ENCODE data around the gene KNSTRN. TPM values are rescaled to one million over a fixed set of nuclear protein-coding genes. Genes with fewer than 3 reads are reported as not detected.

Gene KNSTRN
- total and polyA plus RNA-seq, 2 of the 4 experiments (the other 2 are of a cell fraction): 33.1 to 73.5 TPM

DNA sequence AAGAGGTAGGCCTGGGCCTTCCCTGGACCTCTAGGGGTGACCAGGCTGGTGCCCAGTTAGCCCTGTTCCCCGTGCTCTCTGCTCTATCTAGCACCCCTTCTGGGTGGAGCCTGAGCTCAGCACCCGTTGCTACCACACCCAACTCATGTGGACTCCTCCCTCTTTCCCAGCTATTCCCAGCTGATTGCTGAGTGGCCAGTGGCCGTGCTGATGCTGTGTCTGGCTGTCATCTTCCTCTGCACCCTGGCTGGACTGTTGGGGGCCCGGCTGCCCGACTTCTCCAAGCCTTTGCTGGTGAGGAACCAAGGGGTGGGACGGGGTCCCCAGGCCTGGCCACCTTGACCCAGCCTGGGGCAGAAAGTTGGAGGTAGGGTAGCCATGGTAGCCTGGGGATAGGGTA is 18.3 kb upstream of the KNSTRN start:
- dilution Hi-C loops (cut with HindIII; ENCODE audit: low sequenced_read_pairs, unreplicated experiment) (no loop called here), intact Hi-C loops (cut with micrococcal nuclease) (no loop called here), in situ Hi-C loops (cut with MboI; ENCODE audit: low sequenced_read_pairs) (no loop called here)
- peaks cover 20% of the 10 kb centered on the region for H3K27me3 ChIP-seq (ENCODE audit: control insufficient read depth, insufficient read depth, low read length)
- H3K4me1 ChIP-seq (ENCODE audit: control insufficient read depth, insufficient read depth, low read length): peaks cover 2% of the 10 kb centered on the region; the same call in 1 of the 2 replicates
- no peak overlapping the region for H3K4me3 ChIP-seq (ENCODE audit: insufficient read depth, low read depth, low read length)
- 0 out of 2 replicates have a peak, but pooled peaks cover 3% of the 10 kb centered on the region for H3K9me1 ChIP-seq (ENCODE audit: insufficient read depth, low read length)
- no peak overlapping the region for H3K18ac ChIP-seq (ENCODE audit: low read depth, low read length)
- no peaks in the 10 kb centered on the region for H3K79me1 ChIP-seq (ENCODE audit: low read depth in 1 of 2, low read length in 2 of 2)
- WGBS, 2 experiments (ENCODE audit: extremely low coverage in 2 of 2, insufficient read length in 1 of 2): 100% methylated on average over 1 of the region's 6 CpGs; no CpG with 5 or more reads in 1 of the 2 experiments
- CTCF ChIA-PET: interaction anchor here (1.3 kb wide), 1 partner anchor 20 kb away, joined by 5 read pairs; no protein-coding TSS in a partner anchor
- no peak overlapping the region for H2BK120ac ChIP-seq (ENCODE audit: low read depth, low read length)
- H3K56ac ChIP-seq (ENCODE audit: extremely low read depth, insufficient read depth, low read length): no peak overlapping the region
- DNase-seq (no peak), ATAC-seq (ENCODE audit: low read depth) (no peak)
- no peak overlapping the region for H3K27ac ChIP-seq (ENCODE audit: insufficient read depth, low read length)
- no peak overlapping the region for H2AK9ac ChIP-seq (replicated peaks; ENCODE audit: low read depth, low read length, poor library complexity)
- H4K5ac ChIP-seq (ENCODE audit: low read depth, low read length): no peak overlapping the region
- TF ChIP-seq, protein P1, sequence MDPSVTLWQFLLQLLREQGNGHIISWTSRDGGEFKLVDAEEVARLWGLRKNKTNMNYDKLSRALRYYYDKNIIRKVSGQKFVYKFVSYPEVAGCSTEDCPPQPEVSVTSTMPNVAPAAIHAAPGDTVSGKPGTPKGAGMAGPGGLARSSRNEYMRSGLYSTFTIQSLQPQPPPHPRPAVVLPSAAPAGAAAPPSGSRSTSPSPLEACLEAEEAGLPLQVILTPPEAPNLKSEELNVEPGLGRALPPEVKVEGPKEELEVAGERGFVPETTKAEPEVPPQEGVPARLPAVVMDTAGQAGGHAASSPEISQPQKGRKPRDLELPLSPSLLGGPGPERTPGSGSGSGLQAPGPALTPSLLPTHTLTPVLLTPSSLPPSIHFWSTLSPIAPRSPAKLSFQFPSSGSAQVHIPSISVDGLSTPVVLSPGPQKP (IDR thresholded peaks at IDR 0.05; ENCODE audit: borderline replicate concordance, low read depth, low read length): no peak
- TF ChIP-seq RFX5 (IDR thresholded peaks at IDR 0.05; ENCODE audit: low read depth, low read length) (no peak), RAD21 (IDR thresholded peaks at IDR 0.05; ENCODE audit: low read length) (no peak), CEBPB (IDR thresholded peaks at IDR 0.05; ENCODE audit: low read depth, low read length) (no peak), RCOR1 (IDR thresholded peaks at IDR 0.05; ENCODE audit: insufficient replicate concordance, low read length) (no peak), BHLHE40 (IDR thresholded peaks at IDR 0.05; ENCODE audit: low read depth, low read length) (no peak), FOS (IDR thresholded peaks at IDR 0.05; ENCODE audit: low read depth, low read length) (no peak), MXI1 (IDR thresholded peaks at IDR 0.05; ENCODE audit: borderline replicate concordance, low read depth, low read length) (no peak), CHD1 (IDR thresholded peaks at IDR 0.05; ENCODE audit: low read depth, low read length) (no peak), SMC3 (IDR thresholded peaks at IDR 0.05; ENCODE audit: low read depth, low read length) (no peak), POLR2A (IDR thresholded peaks at IDR 0.05; ENCODE audit: low read depth, low read length) (no peak), NFE2L2 (IDR thresholded peaks at IDR 0.05; ENCODE audit: low read depth, low read length) (no peak), MAZ (IDR thresholded peaks at IDR 0.05; ENCODE audit: borderline replicate concordance, low read depth, low read length) (no peak), MAFK (IDR thresholded peaks at IDR 0.05; ENCODE audit: low read depth, low read length) (no peak)
- TF ChIP-seq, protein P2, sequence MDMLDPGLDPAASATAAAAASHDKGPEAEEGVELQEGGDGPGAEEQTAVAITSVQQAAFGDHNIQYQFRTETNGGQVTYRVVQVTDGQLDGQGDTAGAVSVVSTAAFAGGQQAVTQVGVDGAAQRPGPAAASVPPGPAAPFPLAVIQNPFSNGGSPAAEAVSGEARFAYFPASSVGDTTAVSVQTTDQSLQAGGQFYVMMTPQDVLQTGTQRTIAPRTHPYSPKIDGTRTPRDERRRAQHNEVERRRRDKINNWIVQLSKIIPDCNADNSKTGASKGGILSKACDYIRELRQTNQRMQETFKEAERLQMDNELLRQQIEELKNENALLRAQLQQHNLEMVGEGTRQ (IDR thresholded peaks at IDR 0.05; ENCODE audit: low read depth, low read length): no peak
- TF ChIP-seq, protein P3, sequence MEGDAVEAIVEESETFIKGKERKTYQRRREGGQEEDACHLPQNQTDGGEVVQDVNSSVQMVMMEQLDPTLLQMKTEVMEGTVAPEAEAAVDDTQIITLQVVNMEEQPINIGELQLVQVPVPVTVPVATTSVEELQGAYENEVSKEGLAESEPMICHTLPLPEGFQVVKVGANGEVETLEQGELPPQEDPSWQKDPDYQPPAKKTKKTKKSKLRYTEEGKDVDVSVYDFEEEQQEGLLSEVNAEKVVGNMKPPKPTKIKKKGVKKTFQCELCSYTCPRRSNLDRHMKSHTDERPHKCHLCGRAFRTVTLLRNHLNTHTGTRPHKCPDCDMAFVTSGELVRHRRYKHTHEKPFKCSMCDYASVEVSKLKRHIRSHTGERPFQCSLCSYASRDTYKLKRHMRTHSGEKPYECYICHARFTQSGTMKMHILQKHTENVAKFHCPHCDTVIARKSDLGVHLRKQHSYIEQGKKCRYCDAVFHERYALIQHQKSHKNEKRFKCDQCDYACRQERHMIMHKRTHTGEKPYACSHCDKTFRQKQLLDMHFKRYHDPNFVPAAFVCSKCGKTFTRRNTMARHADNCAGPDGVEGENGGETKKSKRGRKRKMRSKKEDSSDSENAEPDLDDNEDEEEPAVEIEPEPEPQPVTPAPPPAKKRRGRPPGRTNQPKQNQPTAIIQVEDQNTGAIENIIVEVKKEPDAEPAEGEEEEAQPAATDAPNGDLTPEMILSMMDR (conservative IDR thresholded peaks at IDR 0.05; ENCODE audit: low read depth, low read length): no peak
- H2BK20ac ChIP-seq (ENCODE audit: low read depth, low read length): no peak overlapping the region
- no peak overlapping the region for H2AFZ ChIP-seq (replicated peaks; ENCODE audit: low read length, poor library complexity)
- POLR2A ChIA-PET (ENCODE audit: unreplicated experiment): interaction anchor here (0.6 kb wide), 1 partner anchor 427 kb away, joined by 3 read pairs; no protein-coding TSS in a partner anchor
- H4K91ac ChIP-seq (ENCODE audit: insufficient read depth, low read depth, low read length): no peak overlapping the region
- H3K9ac ChIP-seq (ENCODE audit: low read depth, low read length): no peak overlapping the region
- BruUV-seq (replicated peaks): no TSS peak
- H3K36me3 ChIP-seq (ENCODE audit: control insufficient read depth, insufficient read depth, low read length): no peaks in the 10 kb centered on the region
- H3K9me3 ChIP-seq (ENCODE audit: control insufficient read depth, insufficient read depth, low read length): no peaks in the 10 kb centered on the region
- H3K4me2 ChIP-seq (ENCODE audit: low read depth, low read length): no peak overlapping the region
- no peaks in the 10 kb centered on the region for H4K20me1 ChIP-seq (ENCODE audit: insufficient read depth, low read length)
- H4K8ac ChIP-seq (ENCODE audit: low read depth in 2 of 2, low read length in 2 of 2): no peak overlapping the region
- H2BK5ac ChIP-seq (ENCODE audit: low read depth, low read length, poor library complexity, severe bottlenecking): no peak overlapping the region
- H2AK5ac ChIP-seq (ENCODE audit: low read depth, low read length): no peak overlapping the region
- H3K14ac ChIP-seq (replicated peaks; ENCODE audit: low read depth, low read length): no peak overlapping the region
- H2BK15ac ChIP-seq (ENCODE audit: low read depth, low read length): no peak overlapping the region
- no peak overlapping the region for H3K23ac ChIP-seq (ENCODE audit: low read depth, low read length)
- H3K4ac ChIP-seq (ENCODE audit: low read depth, low read length): no peak overlapping the region
